ENCODE data around the gene CLASP1.

CLASP1 gene

GRCh38 chr2:121608967-121609366 lies 40.3 kb downstream of the CLASP1 start:
- H3K4me3 ChIP-seq (ENCODE audit: control insufficient read depth, low read depth, low read length): no peak overlapping the region
- no peak for TF ChIP-seq CTCF (conservative IDR thresholded peaks at IDR 0.05; ENCODE audit: control insufficient read depth, insufficient read depth, low read depth, low read length)
- DNase-seq (ENCODE audit: low read depth): no peak

GRCh38 chr2:121608367-121608766 lies 40.9 kb downstream of the CLASP1 start:
- no peak overlapping the region for H3K4me3 ChIP-seq (ENCODE audit: control insufficient read depth, low read depth, low read length)
- peak; percentile 23 for DNase-seq (ENCODE audit: low read depth)
- no peak for TF ChIP-seq CTCF (conservative IDR thresholded peaks at IDR 0.05; ENCODE audit: control insufficient read depth, insufficient read depth, low read depth, low read length)

GRCh38 chr2:121605820-121606733 lies 43.2 kb downstream of the CLASP1 start:
- no peak overlapping the region for H3K4me3 ChIP-seq (ENCODE audit: control insufficient read depth, low read depth, low read length)
- no peak for TF ChIP-seq CTCF (conservative IDR thresholded peaks at IDR 0.05; ENCODE audit: control insufficient read depth, insufficient read depth, low read depth, low read length)
- DNase-seq (ENCODE audit: low read depth): no peak

GRCh38 chr2:121603185-121603584 lies 46.1 kb downstream of the CLASP1 start:
- no peak for DNase-seq (ENCODE audit: low read depth)
- no peak overlapping the region for H3K4me3 ChIP-seq (ENCODE audit: control insufficient read depth, low read depth, low read length)
- no peak for TF ChIP-seq CTCF (conservative IDR thresholded peaks at IDR 0.05; ENCODE audit: control insufficient read depth, insufficient read depth, low read depth, low read length)

- no peak for TF ChIP-seq CTCF (conservative IDR thresholded peaks at IDR 0.05; ENCODE audit: control insufficient read depth, insufficient read depth, low read depth, low read length)
- no peak for DNase-seq (ENCODE audit: low read depth)
- H3K4me3 ChIP-seq (ENCODE audit: control insufficient read depth, low read depth, low read length): no peak overlapping the region
These were observed 49.2 kb downstream of the CLASP1 start for GRCh38 chr2:121599963-121600651.

GRCh38 chr2:121598087-121598486 lies 51.2 kb downstream of the CLASP1 start:
- DNase-seq (ENCODE audit: low read depth): no peak
- H3K4me3 ChIP-seq (ENCODE audit: control insufficient read depth, low read depth, low read length): no peak overlapping the region
- TF ChIP-seq CTCF (conservative IDR thresholded peaks at IDR 0.05; ENCODE audit: control insufficient read depth, insufficient read depth, low read depth, low read length): no peak

All from fibroblast of mammary gland (primary cell).